HL-60 (cell line): ENCODE measurements around the gene CD93.

Source experiments
- GABPA ChIP-seq: IDR thresholded peaks from 2 replicates; pipeline ENCODE4 v1.6.1; 2012; ENCODE audit warnings: low read depth
- POLR2AphosphoS5 ChIP-seq: IDR thresholded peaks from 2 replicates; pipeline ENCODE4 v1.6.1; 2012; ENCODE audit warnings: low read depth
- SPI1 ChIP-seq: IDR thresholded peaks from 2 replicates; pipeline ENCODE4 v1.6.1; 2012; ENCODE audit warnings: low read depth, mild to moderate bottlenecking, borderline replicate concordance
- TF ChIP-seq, protein P1 (sequence below): IDR thresholded peaks from one replicate; pipeline ENCODE4 v1.5.1; 2011; ENCODE audit warnings: low read length, control low read depth, inconsistent platforms; ENCODE audit not compliant: insufficient read depth
- TF ChIP-seq, protein P2 (sequence below): IDR thresholded peaks from 2 replicates; pipeline ENCODE4 v1.6.1; 2012; ENCODE audit warnings: low read depth; ENCODE audit not compliant: insufficient replicate concordance

GRCh38 chr20:23072892-23073586 lies 13.1 kb downstream of the CD93 start:
- TF ChIP-seq, protein P1, sequence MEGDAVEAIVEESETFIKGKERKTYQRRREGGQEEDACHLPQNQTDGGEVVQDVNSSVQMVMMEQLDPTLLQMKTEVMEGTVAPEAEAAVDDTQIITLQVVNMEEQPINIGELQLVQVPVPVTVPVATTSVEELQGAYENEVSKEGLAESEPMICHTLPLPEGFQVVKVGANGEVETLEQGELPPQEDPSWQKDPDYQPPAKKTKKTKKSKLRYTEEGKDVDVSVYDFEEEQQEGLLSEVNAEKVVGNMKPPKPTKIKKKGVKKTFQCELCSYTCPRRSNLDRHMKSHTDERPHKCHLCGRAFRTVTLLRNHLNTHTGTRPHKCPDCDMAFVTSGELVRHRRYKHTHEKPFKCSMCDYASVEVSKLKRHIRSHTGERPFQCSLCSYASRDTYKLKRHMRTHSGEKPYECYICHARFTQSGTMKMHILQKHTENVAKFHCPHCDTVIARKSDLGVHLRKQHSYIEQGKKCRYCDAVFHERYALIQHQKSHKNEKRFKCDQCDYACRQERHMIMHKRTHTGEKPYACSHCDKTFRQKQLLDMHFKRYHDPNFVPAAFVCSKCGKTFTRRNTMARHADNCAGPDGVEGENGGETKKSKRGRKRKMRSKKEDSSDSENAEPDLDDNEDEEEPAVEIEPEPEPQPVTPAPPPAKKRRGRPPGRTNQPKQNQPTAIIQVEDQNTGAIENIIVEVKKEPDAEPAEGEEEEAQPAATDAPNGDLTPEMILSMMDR, result no peak
- no peak for TF ChIP-seq SPI1
- TF ChIP-seq, protein P2, sequence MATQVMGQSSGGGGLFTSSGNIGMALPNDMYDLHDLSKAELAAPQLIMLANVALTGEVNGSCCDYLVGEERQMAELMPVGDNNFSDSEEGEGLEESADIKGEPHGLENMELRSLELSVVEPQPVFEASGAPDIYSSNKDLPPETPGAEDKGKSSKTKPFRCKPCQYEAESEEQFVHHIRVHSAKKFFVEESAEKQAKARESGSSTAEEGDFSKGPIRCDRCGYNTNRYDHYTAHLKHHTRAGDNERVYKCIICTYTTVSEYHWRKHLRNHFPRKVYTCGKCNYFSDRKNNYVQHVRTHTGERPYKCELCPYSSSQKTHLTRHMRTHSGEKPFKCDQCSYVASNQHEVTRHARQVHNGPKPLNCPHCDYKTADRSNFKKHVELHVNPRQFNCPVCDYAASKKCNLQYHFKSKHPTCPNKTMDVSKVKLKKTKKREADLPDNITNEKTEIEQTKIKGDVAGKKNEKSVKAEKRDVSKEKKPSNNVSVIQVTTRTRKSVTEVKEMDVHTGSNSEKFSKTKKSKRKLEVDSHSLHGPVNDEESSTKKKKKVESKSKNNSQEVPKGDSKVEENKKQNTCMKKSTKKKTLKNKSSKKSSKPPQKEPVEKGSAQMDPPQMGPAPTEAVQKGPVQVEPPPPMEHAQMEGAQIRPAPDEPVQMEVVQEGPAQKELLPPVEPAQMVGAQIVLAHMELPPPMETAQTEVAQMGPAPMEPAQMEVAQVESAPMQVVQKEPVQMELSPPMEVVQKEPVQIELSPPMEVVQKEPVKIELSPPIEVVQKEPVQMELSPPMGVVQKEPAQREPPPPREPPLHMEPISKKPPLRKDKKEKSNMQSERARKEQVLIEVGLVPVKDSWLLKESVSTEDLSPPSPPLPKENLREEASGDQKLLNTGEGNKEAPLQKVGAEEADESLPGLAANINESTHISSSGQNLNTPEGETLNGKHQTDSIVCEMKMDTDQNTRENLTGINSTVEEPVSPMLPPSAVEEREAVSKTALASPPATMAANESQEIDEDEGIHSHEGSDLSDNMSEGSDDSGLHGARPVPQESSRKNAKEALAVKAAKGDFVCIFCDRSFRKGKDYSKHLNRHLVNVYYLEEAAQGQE, result no peak
- TF ChIP-seq GABPA, result no peak
- TF ChIP-seq POLR2AphosphoS5, result no peak
